ENCODE measurements around the gene PHACTR3.

PHACTR3 gene

GRCh38 chr20:59824711-59825562 lies 220.6 kb downstream of the PHACTR3 start:
- TF ChIP-seq CTCF (IDR thresholded peaks at IDR 0.05; ENCODE audit: low read depth, low read length, poor library complexity, severe bottlenecking) (no peak), EZH2phosphoT487 (IDR thresholded peaks at IDR 0.05; ENCODE audit: borderline replicate concordance, low read length) (no peak)

GRCh38 chr20:59825563-59825920 lies 221.2 kb downstream of the PHACTR3 start:
- no peak overlapping the region for H3K4me2 ChIP-seq (ENCODE audit: low read length)
- no peaks in the 10 kb centered on the region for H3K9me3 ChIP-seq (ENCODE audit: control insufficient read depth, insufficient read depth, low read length)
- H3K9me2 ChIP-seq (replicated peaks; ENCODE audit: control insufficient read depth, low read length): no peaks in the 10 kb centered on the region
- no peak overlapping the region for H3K4me3 ChIP-seq (ENCODE audit: low read length)
- no peaks in the 10 kb centered on the region for H4K20me1 ChIP-seq (ENCODE audit: control insufficient read depth, insufficient read depth, low read depth, low read length)
- no peak for TF ChIP-seq CTCF (IDR thresholded peaks at IDR 0.05; ENCODE audit: low read depth, low read length, poor library complexity, severe bottlenecking)
- TF ChIP-seq EZH2phosphoT487 (IDR thresholded peaks at IDR 0.05; ENCODE audit: borderline replicate concordance, low read length): no peak
- H3K27ac ChIP-seq (ENCODE audit: low read depth, low read length): no peak overlapping the region
- H3K4me1 ChIP-seq (ENCODE audit: control insufficient read depth, low read length): no peaks in the 10 kb centered on the region
- H3K79me2 ChIP-seq (ENCODE audit: control insufficient read depth, low read length): no peaks in the 10 kb centered on the region
- no peaks in the 10 kb centered on the region for H3K36me3 ChIP-seq (ENCODE audit: control insufficient read depth, low read length)
- H3K27me3 ChIP-seq (ENCODE audit: control insufficient read depth, low read length): no peaks in the 10 kb centered on the region
- H3F3A ChIP-seq (ENCODE audit: control insufficient read depth, insufficient read depth): no peaks in the 10 kb centered on the region

More at GRCh38 chr20:59824711-59825562, 220.6 kb downstream of the PHACTR3 start:
- Histone ChIP-seq H3K4me3 (ENCODE audit: low read length) (no peak overlapping the region), H3K27ac (ENCODE audit: low read depth, low read length) (no peak overlapping the region), H3K36me3 (ENCODE audit: control insufficient read depth, low read length) (no peaks in the 10 kb centered on the region), H3K79me2 (ENCODE audit: control insufficient read depth, low read length) (no peaks in the 10 kb centered on the region), H3F3A (ENCODE audit: control insufficient read depth, insufficient read depth) (no peaks in the 10 kb centered on the region), H4K20me1 (ENCODE audit: control insufficient read depth, insufficient read depth, low read depth, low read length) (no peaks in the 10 kb centered on the region), H3K9me3 (ENCODE audit: control insufficient read depth, insufficient read depth, low read length) (no peaks in the 10 kb centered on the region), H3K4me2 (ENCODE audit: low read length) (no peak overlapping the region), H3K27me3 (ENCODE audit: control insufficient read depth, low read length) (no peaks in the 10 kb centered on the region), H3K4me1 (ENCODE audit: control insufficient read depth, low read length) (no peaks in the 10 kb centered on the region), H3K9me2 (replicated peaks; ENCODE audit: control insufficient read depth, low read length) (no peaks in the 10 kb centered on the region)

- no peak overlapping the region for H3K4me3 ChIP-seq (ENCODE audit: low read length)
- TF ChIP-seq CTCF (IDR thresholded peaks at IDR 0.05; ENCODE audit: low read depth, low read length, poor library complexity, severe bottlenecking) (no peak), EZH2phosphoT487 (IDR thresholded peaks at IDR 0.05; ENCODE audit: borderline replicate concordance, low read length) (no peak)
- H3K9me2 ChIP-seq (replicated peaks; ENCODE audit: control insufficient read depth, low read length): no peaks in the 10 kb centered on the region
- no peaks in the 10 kb centered on the region for H3K79me2 ChIP-seq (ENCODE audit: control insufficient read depth, low read length)
- no peaks in the 10 kb centered on the region for H3F3A ChIP-seq (ENCODE audit: control insufficient read depth, insufficient read depth)
- H4K20me1 ChIP-seq (ENCODE audit: control insufficient read depth, insufficient read depth, low read depth, low read length): no peaks in the 10 kb centered on the region
- H3K27ac ChIP-seq (ENCODE audit: low read depth, low read length): no peak overlapping the region
- no peaks in the 10 kb centered on the region for H3K9me3 ChIP-seq (ENCODE audit: control insufficient read depth, insufficient read depth, low read length)
- no peaks in the 10 kb centered on the region for H3K4me1 ChIP-seq (ENCODE audit: control insufficient read depth, low read length)
- no peaks in the 10 kb centered on the region for H3K36me3 ChIP-seq (ENCODE audit: control insufficient read depth, low read length)
- no peaks in the 10 kb centered on the region for H3K27me3 ChIP-seq (ENCODE audit: control insufficient read depth, low read length)
- no peak overlapping the region for H3K4me2 ChIP-seq (ENCODE audit: low read length)
Observed at GRCh38 chr20:59825944-59826759, 221.8 kb downstream of the PHACTR3 start.
